ENCODE measurements around the gene ARL4D. TPM values are rescaled to one million over a fixed set of nuclear protein-coding genes. Genes with fewer than 3 reads are reported as not detected.

The ARL4D gene
- total RNA-seq, 1 donor from 2014 or later: 3.3 TPM

DNA sequence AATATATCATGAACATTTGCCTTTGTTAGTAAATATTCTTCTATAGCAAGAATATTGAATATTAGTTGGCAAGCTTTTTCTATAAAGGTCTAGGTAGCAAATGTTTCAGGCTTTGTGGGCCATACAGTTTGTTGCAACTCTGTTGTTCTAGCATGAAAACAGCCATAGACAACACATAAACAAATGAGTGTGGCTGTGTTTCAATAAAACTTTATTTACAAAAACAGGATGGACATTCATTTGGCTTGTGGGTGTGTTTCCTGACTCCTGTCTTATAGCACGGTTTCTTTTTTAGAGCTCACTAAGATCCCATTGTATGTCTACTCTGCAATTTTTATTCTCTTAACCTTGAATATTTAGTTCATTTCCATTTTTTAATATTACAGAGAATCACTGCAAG, 39.0 kb downstream of the ARL4D start:
- TF ChIP-seq, protein P1, sequence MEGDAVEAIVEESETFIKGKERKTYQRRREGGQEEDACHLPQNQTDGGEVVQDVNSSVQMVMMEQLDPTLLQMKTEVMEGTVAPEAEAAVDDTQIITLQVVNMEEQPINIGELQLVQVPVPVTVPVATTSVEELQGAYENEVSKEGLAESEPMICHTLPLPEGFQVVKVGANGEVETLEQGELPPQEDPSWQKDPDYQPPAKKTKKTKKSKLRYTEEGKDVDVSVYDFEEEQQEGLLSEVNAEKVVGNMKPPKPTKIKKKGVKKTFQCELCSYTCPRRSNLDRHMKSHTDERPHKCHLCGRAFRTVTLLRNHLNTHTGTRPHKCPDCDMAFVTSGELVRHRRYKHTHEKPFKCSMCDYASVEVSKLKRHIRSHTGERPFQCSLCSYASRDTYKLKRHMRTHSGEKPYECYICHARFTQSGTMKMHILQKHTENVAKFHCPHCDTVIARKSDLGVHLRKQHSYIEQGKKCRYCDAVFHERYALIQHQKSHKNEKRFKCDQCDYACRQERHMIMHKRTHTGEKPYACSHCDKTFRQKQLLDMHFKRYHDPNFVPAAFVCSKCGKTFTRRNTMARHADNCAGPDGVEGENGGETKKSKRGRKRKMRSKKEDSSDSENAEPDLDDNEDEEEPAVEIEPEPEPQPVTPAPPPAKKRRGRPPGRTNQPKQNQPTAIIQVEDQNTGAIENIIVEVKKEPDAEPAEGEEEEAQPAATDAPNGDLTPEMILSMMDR (IDR thresholded peaks at IDR 0.05): no peak
- DNase-seq (ENCODE audit: low spot score in 2 of 2): no peak
- H3K4me1 ChIP-seq: no peaks in the 10 kb centered on the region
- intact Hi-C loops (cut with DNase I): no loop called here
- no peaks in the 10 kb centered on the region for H3K9me3 ChIP-seq
- H3K36me3 ChIP-seq: no peaks in the 10 kb centered on the region
- H3K27me3 ChIP-seq: no peaks in the 10 kb centered on the region
- H3K27ac ChIP-seq: no peak overlapping the region
- no peak overlapping the region for H3K4me3 ChIP-seq

DNA sequence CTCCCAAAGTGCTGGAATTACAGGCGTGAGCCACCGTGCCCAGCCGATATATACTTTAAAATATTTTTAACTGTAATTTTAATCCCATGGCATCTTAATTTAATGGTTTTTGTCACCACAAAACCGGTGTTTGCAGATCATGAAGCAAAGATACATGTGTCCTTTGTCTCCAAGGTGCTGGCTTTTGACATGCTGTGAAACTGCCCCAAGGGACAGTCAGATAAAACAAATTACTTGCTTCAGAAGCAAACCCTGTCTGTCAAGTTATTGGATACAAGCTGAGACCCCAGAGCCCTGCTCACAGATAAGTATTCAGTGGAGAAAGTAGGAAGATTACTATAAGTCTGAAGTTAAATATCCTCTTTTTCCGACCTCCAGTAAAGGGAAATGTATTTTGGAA, 39.8 kb downstream of the ARL4D start:
- Histone ChIP-seq H3K9me3 (no peaks in the 10 kb centered on the region), H3K27ac (no peak overlapping the region), H3K27me3 (no peaks in the 10 kb centered on the region), H3K4me3 (no peak overlapping the region), H3K4me1 (no peaks in the 10 kb centered on the region), H3K36me3 (no peaks in the 10 kb centered on the region)
- TF ChIP-seq, protein P1 (IDR thresholded peaks at IDR 0.05): no peak
- DNase-seq (ENCODE audit: low spot score in 2 of 2): no peak
- intact Hi-C loops (cut with DNase I): no loop called here

DNA sequence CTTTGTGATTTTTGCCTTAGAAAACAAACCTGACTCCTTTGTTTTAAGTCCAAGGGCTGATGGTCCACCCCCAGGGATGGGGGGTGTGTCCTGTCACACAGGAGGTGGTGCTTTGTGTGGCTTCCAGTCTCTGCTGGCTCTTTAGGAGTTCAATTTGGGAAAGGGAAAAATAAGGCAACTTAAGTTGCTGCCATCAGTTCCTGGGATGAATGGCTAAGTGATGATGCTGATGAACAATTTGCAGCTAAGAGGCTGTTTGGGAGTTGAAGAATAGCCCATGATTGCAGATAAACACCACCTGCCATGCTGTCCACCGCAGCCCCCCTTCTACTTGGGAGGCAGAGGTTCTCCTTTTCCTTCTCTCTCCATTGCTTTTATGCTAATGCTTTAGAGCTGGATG, 40.2 kb downstream of the ARL4D start:
- Histone ChIP-seq H3K4me3 (no peak overlapping the region), H3K9me3 (no peaks in the 10 kb centered on the region), H3K4me1 (no peaks in the 10 kb centered on the region), H3K27ac (no peak overlapping the region), H3K27me3 (no peaks in the 10 kb centered on the region), H3K36me3 (no peaks in the 10 kb centered on the region)
- intact Hi-C loops (cut with DNase I): no loop called here
- TF ChIP-seq, protein P1 (IDR thresholded peaks at IDR 0.05): no peak
- DNase-seq (ENCODE audit: low spot score in 2 of 2): no peak

DNA sequence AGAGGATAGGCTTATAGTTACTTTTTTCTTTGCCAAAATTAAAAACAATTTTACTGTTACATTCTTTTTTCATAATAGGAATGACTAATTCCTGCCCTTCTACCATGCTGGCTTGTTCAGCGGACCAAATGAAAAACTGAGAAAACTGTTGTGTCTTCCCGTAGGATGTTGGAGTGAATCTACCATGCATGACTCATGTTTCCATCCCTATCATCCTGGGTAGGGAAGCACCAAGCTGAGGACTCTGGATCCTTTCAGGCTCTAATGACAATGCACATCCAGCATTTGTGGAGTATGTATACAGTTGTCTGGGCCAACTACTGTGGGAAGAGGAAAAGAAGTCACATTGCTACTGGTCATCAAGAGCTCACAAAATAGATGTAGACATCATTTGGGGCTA, 43.9 kb downstream of the ARL4D start:
- intact Hi-C loops (cut with DNase I): no loop called here

DNA sequence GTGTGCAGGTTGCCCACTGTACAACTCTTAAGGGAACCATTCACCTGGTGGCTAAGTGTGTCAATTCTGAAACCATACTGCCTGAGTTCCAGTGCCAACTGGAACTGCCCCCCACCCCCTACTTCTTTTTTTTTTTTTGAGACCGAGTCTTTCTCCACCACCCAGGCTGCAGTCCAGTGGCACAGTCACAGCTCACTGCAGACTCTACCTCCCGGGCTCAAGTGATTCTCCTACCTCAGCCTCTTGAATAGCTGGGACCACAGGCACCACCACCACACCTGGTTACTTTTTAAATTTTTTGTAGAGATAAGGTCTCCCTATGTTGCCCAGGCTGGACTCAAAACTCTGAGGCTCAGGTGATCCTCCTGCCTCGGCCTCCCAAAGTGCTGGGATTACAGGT, 44.6 kb downstream of the ARL4D start:
- no peak overlapping the region for H3K27ac ChIP-seq
- no peak overlapping the region for H3K4me3 ChIP-seq
- no peak for DNase-seq (ENCODE audit: low spot score in 2 of 2)
- TF ChIP-seq, protein P1 (IDR thresholded peaks at IDR 0.05): no peak
- H3K27me3 ChIP-seq: no peaks in the 10 kb centered on the region
- H3K4me1 ChIP-seq: no peaks in the 10 kb centered on the region
- no peaks in the 10 kb centered on the region for H3K9me3 ChIP-seq
- intact Hi-C loops (cut with DNase I): no loop called here
- no peaks in the 10 kb centered on the region for H3K36me3 ChIP-seq

More for the DNA sequence above, 43.9 kb downstream of the ARL4D start:
- H3K9me3 ChIP-seq: no peaks in the 10 kb centered on the region
- no peaks in the 10 kb centered on the region for H3K36me3 ChIP-seq
- TF ChIP-seq, protein P1 (IDR thresholded peaks at IDR 0.05): no peak
- H3K4me1 ChIP-seq: no peaks in the 10 kb centered on the region
- no peak for DNase-seq (ENCODE audit: low spot score in 2 of 2)
- H3K4me3 ChIP-seq: no peak overlapping the region
- no peaks in the 10 kb centered on the region for H3K27me3 ChIP-seq
- H3K27ac ChIP-seq: no peak overlapping the region
